Measurements from ENCODE around the gene ATRIP. TPM values are rescaled to one million over a fixed set of nuclear protein-coding genes. Genes with fewer than 3 reads are reported as not detected.

Gene ATRIP
- total and polyA plus RNA-seq, 10 of the 15 experiments (the other 5 are each of a cell fraction or from before 2014, with no cell fraction given): 1.4 to 16.0 (median 10.1) TPM

DNA sequence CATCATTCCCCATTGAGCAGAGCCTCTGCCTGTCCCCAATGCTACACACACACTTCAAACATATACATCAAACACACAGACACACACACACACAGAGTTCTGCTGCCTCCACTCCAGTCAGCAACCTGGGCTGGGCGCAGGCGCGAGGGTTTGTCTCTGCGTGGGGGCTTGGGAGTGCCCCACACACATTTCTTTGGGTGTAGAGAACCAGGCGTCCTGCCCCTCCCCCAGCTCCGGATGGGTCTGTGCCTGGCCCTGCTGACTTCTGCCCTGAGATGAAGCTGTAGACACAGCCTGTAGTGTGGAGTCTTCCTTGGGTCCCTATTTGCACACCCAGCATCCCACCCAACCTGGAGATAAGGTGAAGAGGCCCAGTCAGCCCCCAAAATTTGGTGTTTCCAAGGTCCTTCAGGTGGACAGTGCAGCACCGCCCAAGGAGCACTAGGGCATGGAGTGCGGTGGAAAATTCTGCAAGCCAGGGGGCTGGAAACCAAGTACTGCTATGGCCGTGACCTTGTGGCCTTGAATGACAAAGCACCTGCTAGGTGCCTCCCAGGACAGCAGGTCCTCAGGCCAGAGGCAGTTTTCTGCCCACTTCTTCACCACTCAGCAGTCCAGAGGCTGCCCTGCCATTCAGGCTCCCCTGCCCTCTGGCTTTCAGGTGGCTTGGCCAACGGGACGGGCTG, 47.7 kb upstream of the ATRIP start:
- Histone ChIP-seq H3K79me2 (ENCODE audit: control insufficient read depth, insufficient read depth, low read length) (no peaks in the 10 kb centered on the region), H3K36me3 (ENCODE audit: control insufficient read depth in 2 of 2, insufficient read depth in 2 of 2, low read length in 1 of 2) (no peaks in the 10 kb centered on the region), H3K27me3 (replicated peaks in 1 of 2; ENCODE audit: control insufficient read depth in 2 of 2, insufficient read depth in 2 of 2, low read length in 1 of 2) (no peaks in the 10 kb centered on the region), H3K4me1 (ENCODE audit: control insufficient read depth, insufficient read depth, low read length) (no peaks in the 10 kb centered on the region), H2AFZ (ENCODE audit: control insufficient read depth, low read depth, low read length) (no peak overlapping the region), H3K27ac (ENCODE audit: control insufficient read depth, insufficient read depth) (no peak overlapping the region), H3K4me3 (no peak overlapping the region), H4K20me1 (ENCODE audit: control insufficient read depth, insufficient read depth) (no peaks in the 10 kb centered on the region), H3K9ac (ENCODE audit: control insufficient read depth, insufficient read depth, low read length) (no peak overlapping the region), H3K9me3 (replicated peaks; ENCODE audit: control insufficient read depth, insufficient read depth, low read length) (no peaks in the 10 kb centered on the region), H3K4me2 (ENCODE audit: control insufficient read depth, insufficient read depth) (no peak overlapping the region)
- BruUV-seq (replicated peaks): no TSS peak
- no peak for FAIRE-seq
- DNase-seq (ENCODE audit: low read depth, low spot score): no peak
- ChIA-PET POLR2A (no interaction called here), SMC1A (ENCODE audit: uncharacterized antibody, unreplicated experiment) (interaction anchor here (2.4 to 8.0 kb wide), 3 partner anchors 37 to 124 kb away, joined by 12 to 287 read pairs (median 33); partner anchors contain the start of genes CCDC51 and TMA7), RAD21 (ENCODE audit: unreplicated experiment) (interaction anchor here (1.0 to 5.9 kb wide), 5 partner anchors 38 to 205 kb away, joined by 3 to 259 read pairs (median 5); partner anchors contain the start of genes CCDC51 and TMA7), CTCF (interaction anchor here (0.9 to 22.0 kb wide), 5 partner anchors 37 to 204 kb away, joined by 3 to 757 read pairs (median 23); partner anchors contain the start of genes CCDC51 and TMA7)
- intact Hi-C loops (cut with micrococcal nuclease; ENCODE audit: unreplicated experiment) (no loop called here), in situ Hi-C loops (cut with MboI) (no loop called here)
- 31% methylated on average over 11 of the region's 11 CpGs for WGBS (ENCODE audit: insufficient coverage, insufficient replicate concordance, low lambda C conversion rate, missing lambda C conversion rate)
- no peak for ATAC-seq
- TF ChIP-seq SP1 (IDR thresholded peaks at IDR 0.05; ENCODE audit: low read depth, low read length) (no peak), RELB (IDR thresholded peaks at IDR 0.05; ENCODE audit: low read depth) (no peak), KAT2A (conservative IDR thresholded peaks at IDR 0.05; ENCODE audit: control insufficient read depth, low read depth, low read length) (no peak), KLF5 (IDR thresholded peaks at IDR 0.05; ENCODE audit: partially characterized antibody) (no peak), REST (IDR thresholded peaks at IDR 0.05; ENCODE audit: low read depth, low read length) (no peak), MTA3 (IDR thresholded peaks at IDR 0.05; ENCODE audit: borderline replicate concordance, low read length) (no peak), RUNX3 (IDR thresholded peaks at IDR 0.05; ENCODE audit: low read length) (no peak), POLR2AphosphoS2 (IDR thresholded peaks at IDR 0.05; ENCODE audit: low read depth, low read length) (no peak), POU2F2 (IDR thresholded peaks at IDR 0.05; ENCODE audit: borderline replicate concordance, low read depth, low read length) (no peak), CREM (IDR thresholded peaks at IDR 0.05; ENCODE audit: low read depth) (no peak), LARP7 (IDR thresholded peaks at IDR 0.05) (no peak), CBX5 (IDR thresholded peaks at IDR 0.05; ENCODE audit: low read depth) (no peak)
- TF ChIP-seq, protein P1, sequence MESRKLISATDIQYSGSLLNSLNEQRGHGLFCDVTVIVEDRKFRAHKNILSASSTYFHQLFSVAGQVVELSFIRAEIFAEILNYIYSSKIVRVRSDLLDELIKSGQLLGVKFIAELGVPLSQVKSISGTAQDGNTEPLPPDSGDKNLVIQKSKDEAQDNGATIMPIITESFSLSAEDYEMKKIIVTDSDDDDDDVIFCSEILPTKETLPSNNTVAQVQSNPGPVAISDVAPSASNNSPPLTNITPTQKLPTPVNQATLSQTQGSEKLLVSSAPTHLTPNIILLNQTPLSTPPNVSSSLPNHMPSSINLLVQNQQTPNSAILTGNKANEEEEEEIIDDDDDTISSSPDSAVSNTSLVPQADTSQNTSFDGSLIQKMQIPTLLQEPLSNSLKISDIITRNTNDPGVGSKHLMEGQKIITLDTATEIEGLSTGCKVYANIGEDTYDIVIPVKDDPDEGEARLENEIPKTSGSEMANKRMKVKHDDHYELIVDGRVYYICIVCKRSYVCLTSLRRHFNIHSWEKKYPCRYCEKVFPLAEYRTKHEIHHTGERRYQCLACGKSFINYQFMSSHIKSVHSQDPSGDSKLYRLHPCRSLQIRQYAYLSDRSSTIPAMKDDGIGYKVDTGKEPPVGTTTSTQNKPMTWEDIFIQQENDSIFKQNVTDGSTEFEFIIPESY (IDR thresholded peaks at IDR 0.05): no peak

Data from GM12878 (cell line).